HG02852 (cell line): ENCODE data around the gene PDCD1LG2.
"Not testable (repeated sequence)": the region's sequence is repeated elsewhere in the genome, so short reads cannot be mapped to it uniquely, and the experiment has no call there.

ENCODE experiments used
- ATAC-seq: cut with Tn5 transposase; IDR thresholded peaks from one replicate; pipeline ENCODE4 v1.9.1; 2021; ENCODE audit warnings: mild to moderate bottlenecking, moderate library complexity; ENCODE audit not compliant: unreplicated experiment

The PDCD1LG2 gene

DNA sequence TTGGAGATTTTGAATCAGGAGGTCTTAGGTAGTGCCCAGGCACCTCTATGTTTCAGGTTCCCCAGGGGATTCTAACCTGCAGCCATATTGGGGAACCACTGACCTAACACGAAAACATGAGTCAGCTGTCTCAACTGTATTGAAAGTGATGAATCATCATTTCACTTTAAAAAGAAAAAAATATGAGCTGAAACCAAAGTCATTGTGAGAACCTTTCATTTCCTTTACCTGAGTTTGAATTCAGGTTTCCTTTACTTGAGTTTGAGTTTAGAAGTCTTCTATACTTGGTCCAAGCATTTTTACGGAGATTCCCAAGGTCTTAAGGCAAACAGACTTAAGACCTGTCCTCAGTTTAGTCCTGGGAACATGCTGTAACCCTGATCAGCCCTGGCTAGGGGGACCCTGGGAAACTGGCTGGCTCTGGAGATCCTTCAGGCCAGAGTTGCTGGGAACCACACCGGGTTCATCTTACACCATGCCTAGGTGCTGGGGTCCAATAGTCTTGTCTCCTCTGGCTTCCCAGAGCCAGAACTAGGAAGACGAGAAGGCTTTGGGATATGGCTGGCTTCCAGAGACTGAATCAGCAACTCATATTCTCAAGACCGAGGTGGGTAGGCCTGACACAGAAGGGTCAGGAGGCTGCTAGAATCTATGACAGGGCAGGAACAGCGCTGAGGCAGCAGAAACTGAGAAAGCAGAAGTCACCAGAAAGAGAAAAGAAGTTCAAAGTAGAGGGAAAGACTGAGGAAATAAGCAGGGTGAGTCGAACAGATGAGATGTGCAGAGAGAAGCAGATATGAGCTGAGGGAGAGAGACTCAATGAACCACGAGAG is 16.4 kb upstream of the PDCD1LG2 start:
- peak; percentile 83 for ATAC-seq

DNA sequence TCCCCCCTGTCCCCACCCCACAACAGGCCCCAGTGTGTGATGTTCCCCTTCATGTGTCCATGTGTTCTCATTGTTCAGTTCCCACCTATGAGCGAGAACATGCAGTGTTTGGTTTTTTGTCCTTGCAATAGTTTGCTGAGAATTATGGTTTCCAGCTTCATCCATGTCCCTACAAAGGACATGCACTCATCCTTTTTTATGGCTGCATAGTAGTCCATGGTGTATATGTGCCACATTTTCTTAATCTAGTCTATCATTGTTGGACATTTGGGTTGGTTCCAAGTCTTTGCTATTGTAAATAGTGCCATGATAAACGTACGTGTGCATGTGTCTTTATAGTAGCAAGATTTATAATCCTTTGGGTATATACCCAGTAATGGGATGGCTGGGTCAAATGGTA is 15.6 kb upstream of the PDCD1LG2 start:
- ATAC-seq = not testable (repeated sequence)

DNA sequence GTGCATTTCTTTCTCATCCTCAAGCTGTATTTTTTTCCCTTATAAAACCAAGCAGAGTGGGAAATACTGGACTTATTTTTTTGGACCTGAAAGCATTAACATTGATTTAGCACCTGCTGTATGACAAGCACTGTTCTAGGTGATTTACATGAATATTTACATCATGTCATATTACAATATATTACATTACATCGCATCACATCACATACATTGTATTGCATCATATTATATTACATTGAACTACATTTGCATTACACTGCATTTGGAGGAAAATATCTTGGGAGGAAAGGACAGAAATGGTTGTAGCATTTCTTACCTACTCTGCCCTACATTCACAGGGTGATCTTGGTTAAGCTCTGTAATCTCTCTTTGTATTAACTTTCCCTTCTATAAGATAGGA is 11.2 kb upstream of the PDCD1LG2 start:
- no peak for ATAC-seq

DNA sequence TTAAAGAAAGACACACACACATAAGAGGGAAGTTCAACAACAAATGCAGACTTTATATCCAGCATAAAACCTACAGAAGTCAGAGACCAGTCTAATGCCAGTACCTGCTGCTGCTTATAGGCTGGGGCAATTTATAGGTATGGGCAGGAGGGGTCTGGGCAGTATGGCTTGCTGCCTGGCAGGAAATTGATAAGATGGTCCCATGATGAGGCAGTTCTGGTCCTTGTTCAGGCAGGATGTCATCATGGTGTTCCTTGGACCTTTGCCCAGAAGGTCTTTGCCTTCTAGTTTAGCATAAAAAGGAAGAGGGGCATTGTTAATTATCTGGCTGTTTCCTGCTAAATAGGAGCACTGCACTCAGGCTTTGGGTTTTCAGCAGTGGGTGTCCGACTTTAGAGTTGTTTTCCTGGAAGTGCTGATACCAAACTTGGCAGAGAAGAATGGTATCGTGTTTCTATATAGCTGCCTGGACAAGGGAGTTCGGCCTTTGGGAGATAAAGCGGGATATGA is 10.4 kb upstream of the PDCD1LG2 start:
- ATAC-seq = no peak

DNA sequence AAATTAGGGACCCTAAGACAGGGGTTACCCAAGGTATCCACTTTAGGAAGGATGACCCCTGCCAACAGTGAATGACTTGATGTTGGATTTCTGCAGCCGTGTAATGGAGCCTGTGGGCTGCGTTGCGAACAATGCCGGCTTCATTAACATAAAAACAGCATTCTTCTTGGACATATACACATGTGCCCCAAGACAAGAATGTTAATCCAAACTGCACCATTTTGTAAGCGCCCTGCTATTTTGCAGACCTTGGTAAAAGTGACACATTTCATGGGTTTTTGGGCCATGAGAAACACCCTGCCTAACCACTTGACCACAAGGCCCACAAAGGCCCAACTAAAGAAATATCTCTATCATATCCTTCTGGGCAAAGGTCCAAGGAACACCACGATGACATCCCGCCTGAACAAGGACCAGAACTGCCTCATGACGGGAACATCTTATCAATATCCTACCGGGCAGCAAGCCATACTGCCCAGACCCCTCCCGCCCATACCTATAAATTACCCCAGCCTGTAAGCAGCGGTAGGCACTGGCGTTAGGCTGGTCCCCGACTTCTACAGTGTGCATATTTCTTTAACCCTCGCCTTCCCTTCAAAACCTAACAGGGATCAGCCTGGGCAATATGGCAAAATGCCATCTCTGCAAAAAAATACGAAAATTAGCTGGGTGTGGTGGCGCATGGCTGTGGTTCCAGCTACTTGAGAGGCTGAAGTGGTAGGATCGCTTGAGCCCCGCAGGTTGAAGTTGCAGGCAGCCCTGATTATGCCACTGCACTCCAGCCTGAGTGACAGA is 9.7 kb upstream of the PDCD1LG2 start:
- no peak for ATAC-seq

DNA sequence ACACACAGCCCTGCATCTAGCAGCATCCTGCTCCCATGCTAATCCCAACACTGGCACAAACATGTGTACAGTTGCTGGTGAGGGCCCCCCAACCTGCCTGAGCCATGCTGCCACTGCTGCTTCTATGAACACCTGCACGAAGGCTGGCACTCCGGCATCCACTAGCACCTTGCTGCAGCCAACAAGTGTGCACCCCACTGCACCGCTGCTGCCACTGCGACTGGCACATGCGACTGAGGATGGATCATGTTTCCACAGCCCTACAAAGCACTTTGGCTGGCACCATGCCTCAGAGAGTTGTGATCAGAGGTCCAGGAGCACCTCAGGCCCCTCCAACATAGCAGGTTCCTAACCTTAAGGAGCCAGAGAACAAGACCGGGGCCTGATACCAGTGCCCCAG is 7.8 kb upstream of the PDCD1LG2 start:
- ATAC-seq = no peak

DNA sequence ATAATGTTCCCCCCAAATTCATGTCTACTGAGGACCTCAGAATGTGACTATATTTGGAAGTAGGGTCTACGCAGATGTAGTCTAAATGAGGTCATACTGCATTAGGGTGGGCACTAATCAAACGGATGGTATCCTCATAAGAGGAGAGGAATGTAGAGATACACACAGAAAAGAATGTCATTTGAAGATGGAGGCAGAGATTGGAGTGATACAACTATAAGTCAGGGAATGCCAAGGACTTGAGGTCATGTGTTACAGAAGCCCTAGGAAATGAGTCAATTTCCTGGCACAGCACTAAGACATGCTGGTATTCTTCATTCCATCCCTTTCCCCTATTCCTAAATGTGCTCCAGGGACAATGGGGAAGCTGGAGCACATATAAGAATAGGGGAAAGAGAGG is 758 bp upstream of the PDCD1LG2 start:
- ATAC-seq = no peak

DNA sequence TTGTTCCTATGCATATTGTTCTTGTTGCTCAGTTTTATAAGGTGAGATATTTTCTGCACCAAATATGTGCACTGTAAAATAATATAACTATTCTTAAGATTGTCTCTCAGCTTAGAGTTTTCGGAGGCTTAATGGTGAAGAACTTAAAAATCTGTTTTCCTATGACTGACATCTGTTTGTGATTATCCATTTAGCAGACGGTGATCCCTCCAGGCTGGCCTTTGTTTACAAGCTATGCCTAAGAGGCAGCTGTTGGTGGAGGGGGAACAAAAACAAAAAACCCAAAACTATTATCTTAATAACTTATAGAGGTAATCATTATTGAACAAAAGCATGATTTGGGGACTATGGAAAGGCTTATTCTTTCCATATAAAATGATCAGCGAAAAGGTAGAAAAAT is 658 bp downstream of the PDCD1LG2 start:
- ATAC-seq = no peak

DNA sequence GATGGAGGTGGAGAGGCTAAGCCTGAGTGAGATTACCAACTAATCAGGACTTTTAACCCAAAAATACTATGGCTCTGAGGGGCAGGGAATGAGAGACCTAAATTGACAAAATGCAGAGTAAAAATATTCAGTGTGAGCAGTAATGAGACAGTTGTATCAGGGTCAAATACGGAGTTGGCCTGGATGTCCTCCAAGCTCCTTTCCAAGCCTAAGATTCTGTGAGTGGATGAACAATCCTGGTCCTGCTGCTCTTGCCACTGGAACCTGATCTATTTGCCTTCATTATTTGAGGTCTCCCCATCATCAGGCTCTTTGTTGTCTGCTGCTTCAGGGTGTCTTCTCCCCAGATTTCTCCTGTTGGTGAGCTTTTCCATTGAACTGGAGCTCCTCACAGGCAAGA is 1.1 kb downstream of the PDCD1LG2 start:
- no peak for ATAC-seq

DNA sequence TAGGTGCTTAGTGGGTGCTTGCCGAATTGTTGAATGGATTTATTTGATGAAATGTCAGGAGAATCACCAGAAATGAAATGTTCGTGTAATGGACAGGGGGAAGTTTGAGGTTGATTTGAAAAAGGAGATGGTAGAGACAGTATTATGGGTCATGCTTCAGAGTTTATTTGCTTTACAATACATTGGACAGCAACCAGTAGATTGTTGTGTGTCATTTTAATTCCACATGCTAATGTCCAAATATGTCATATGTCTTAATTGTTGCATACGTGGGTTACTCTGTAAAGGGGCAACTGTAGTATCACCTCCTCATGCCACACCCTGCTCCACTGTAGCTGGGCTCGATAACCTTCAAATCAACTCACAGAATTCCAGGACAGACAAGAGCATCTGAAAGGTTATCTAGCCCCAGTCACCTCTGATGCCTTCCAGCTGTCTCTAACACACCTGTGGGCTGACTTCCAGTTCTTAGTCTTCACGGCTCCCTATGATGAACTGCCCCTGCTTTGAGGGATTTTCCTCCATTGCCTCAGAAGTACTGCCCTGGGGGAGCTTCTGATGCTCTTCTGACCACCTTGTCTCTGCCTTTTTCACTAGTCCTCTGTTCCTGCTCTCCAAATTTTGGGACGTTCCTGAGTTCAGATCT is 1.7 kb downstream of the PDCD1LG2 start:
- no peak for ATAC-seq

DNA sequence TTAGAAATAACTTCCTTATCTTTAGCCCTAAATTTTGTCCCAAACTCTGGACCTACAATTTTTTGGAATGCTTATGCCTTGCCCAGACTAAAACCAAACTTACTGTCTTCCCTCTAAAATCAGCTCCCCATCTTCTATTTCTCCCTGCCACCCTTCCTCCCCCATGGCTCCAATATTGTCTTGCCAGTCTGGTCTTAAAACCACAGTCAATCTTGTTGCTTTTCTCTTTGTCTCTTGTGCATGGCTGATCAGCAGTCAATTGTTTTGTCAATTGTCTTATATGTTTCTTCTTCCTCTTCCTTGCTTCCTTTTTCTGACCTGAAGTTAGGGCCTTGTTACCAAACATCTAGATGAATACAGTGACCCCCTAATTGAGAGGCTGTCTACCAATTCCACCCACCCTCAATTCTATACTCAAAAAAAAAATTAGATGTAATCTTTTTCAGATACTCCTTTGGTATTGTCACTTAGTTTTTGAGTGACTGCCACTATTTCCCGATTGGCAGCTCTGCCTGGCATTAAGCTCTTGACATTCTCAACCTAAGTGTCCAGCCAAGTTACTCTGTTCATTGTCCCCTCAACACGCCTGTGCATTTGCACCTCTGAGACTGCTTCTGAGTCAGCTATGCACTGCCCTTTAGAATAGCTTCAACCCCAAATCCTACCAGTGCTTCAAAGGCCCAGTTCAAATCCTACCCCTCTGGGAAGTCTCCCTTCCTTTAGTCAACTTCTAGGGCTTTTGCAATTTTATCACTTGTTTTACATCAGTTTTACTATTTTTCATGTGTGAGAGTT is 2.5 kb downstream of the PDCD1LG2 start:
- no peak for ATAC-seq

DNA sequence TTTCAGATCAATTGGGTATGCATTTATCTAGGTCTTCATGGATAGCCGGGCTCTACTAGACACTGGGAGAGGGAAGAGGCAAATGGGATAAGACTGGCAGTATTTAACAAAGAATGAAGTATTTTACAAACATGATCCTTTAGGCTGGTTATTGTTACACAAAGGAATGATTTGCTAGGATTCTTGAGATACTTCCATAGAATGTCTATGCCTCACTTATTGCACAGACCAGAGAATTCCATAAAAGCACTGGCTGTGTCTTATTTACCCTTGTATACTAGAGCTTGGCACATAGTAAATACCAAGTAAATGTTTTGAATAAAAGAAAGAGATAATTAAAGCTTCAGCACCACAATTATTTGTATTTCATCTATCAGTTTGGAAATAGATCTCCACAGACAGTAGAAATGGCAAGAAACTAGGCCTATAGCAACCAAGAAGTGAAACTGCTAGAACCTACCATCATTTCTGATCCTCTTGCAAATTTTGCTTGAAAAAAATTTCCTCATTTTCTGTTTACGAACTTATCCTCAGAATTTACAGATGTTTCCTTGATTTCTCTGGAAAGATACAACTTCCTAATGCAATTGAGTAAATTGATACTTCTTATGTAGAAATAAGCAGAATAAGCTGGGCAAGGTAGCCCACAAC is 3.8 kb downstream of the PDCD1LG2 start:
- no peak for ATAC-seq

DNA sequence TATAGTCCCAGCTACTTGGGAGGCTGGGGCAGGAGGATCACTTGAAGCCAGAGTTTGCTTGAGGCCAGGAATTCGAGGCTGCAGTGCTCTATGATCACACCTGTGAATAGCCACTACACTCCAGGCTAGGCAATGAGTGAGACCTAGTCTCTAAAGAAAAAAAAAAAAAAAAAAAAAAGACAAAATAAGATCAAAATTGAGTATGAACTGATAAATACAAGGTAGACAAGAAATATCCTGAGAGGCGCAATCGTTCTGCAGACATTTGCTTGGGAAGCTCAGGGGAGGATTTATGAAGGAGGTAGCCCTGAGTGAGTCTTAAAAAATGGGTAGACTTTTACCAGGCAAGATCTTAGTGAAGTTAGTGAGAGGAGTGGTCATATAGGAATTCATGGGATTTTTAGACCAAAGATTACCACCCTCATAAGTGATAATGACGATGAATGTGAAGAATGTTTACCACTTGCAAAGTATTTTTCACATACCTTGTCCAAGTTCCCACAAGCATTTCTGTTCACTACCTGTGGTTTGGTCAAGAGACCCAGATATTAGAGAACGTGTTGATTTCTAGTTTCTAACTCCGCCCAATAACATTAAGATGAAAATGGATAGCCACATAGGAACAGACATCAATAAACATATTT is 4.4 kb downstream of the PDCD1LG2 start:
- no peak for ATAC-seq

DNA sequence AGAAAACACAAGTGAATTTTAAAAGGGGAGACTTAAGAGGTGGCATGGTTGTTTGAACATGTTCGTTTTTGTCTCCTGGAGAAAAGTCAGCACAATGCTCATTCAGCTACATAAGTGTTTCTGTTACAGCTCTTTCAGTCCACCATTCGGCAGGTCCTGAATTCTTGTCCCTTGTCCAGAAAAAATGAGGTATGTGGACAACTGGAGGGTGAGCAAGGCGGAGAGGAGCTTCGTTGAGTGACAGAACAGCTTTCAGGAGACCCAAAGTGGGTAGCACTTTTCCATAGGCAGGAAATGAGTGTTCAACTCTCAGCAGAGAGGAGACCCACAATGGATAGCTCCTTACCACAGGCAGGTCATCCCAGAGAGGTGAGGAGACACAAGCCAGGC is 4.9 kb downstream of the PDCD1LG2 start:
- ATAC-seq = no peak

DNA sequence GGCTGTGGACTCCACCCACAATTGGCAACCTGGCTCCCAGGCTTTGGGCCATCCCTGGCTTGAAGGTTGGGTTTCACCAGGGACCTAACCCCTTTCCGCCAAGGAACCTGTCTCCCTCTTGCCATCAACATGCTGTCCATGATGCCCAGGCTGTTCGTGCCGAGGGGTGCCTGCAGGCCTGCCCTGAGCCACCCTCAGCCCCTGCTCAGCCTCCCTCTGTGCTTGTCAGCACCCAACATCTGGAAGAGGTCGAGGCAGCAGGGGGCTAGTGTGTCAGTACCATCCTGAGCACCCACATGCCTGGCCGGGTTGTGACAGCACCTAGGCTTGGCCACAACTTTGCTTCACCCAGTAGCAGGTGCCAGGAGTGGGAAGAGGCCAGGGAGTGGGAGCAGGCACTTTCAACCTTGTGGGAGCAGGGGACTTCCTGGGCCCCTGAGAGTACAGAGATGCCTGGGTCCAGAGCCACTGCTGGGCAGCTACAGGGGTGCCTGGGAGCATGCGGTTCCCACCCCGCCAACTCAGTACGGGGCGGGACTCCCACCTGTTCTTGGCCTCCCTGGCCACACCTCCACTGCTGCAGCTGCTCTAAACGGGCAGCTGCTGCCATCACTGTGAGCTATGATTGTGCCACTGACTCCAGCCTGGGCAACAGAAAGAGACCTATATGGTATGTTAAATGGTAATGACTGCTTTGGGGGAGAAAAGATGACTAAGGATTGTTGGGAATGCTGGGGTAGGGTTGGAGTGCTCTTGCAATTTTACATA is 6.3 kb downstream of the PDCD1LG2 start:
- ATAC-seq = no peak

DNA sequence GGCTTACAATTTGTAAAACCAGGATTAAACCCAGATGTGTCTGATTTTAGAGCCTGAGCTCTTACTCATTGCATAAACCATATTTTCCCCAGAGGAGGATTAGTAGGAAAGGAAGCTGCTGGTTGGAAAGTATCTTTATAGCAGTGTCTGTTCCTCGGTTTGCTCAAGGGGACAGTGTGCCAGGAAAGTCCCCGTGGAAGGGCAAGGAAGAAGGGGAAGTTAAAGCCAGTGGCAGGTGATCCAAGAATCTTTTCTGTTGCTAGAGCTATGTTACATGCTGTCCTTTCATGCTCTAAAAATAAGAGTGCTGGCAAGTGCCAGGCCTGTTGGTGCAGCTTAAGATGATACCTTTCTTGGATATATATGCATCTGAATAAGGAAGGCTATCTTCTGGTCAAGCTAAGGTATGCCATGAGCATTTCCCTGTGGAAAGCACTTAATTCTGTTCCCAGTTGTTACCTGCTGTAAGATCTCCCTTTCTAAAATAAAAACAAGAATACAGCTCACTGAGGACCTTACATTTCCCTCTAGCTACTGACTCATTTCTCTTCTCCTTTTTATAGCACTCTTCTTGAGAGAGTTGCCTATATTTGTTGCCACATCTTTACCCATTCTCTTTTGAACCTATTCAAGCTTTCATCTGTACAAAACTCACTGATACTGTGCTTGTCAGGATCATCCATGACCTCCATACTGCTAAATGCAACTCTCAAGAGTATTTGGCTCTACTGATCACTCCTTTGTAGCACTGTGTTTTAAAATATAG is 8.0 kb downstream of the PDCD1LG2 start:
- ATAC-seq = peak; percentile 76

DNA sequence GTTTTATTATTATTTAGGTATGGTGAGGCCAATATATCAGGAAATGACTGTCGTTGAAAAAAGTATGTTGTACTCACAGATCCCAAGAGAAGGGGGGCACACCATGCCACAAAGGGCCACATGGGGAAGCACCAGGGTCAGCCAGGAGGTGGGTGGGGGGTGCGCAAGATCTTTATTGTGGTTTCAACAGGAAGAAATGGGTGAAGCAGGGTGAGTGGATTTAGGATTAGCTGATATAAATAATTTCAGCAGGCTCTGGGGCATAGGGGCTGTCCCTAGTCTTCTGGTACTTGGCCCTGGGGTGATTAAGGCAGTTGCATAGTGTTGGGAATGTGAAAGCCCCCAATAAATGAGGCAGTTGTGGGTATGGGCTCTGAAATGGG is 8.6 kb downstream of the PDCD1LG2 start:
- ATAC-seq = peak; percentile 29

DNA sequence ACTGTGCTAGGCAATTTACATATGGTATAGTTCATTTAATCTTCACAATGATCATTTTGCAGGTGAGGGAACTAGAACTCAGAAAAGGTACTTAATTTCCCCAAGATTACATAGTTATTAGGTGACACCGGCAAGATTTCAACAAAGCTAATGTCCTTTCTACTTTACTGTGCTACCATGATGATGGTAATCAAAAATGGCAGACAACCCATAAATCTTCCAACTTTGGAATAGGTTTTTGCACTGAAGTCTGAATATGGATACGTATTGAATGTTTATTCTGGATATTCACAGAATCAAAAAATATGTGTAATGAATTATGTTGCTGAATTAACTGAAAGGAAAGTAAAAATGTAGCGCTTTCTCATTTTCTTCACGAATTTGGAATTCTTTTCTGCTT is 13.8 kb downstream of the PDCD1LG2 start:
- ATAC-seq = no peak
